ENCODE data around the gene SPRR3.

DNA sequence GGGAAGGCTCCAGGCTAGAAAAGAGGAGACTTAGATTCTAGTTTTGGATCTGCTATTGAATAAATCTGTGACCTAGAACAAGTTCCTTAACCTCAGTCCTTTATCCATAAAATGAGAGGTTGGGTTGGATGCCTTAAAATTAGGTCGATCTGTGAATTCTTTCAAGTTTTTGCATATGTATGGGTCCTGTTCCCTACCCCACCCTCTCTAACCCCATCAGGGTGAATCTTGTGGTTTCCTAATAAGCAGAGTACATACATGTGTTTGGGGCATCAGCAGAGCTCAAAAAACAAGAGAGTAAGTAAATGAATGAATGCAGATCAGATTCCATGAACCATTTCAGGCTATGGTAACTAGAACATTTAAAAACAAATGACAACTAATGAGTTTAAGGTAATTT is 24.9 kb upstream of the SPRR3 start:
- TF ChIP-seq, protein P1, sequence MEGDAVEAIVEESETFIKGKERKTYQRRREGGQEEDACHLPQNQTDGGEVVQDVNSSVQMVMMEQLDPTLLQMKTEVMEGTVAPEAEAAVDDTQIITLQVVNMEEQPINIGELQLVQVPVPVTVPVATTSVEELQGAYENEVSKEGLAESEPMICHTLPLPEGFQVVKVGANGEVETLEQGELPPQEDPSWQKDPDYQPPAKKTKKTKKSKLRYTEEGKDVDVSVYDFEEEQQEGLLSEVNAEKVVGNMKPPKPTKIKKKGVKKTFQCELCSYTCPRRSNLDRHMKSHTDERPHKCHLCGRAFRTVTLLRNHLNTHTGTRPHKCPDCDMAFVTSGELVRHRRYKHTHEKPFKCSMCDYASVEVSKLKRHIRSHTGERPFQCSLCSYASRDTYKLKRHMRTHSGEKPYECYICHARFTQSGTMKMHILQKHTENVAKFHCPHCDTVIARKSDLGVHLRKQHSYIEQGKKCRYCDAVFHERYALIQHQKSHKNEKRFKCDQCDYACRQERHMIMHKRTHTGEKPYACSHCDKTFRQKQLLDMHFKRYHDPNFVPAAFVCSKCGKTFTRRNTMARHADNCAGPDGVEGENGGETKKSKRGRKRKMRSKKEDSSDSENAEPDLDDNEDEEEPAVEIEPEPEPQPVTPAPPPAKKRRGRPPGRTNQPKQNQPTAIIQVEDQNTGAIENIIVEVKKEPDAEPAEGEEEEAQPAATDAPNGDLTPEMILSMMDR (conservative IDR thresholded peaks at IDR 0.05; ENCODE audit: low read depth, low read length) = no peak
- TF ChIP-seq EZH2 (IDR thresholded peaks at IDR 0.05; ENCODE audit: borderline replicate concordance, low read depth, low read length, poor library complexity, severe bottlenecking) = no peak
